SK-N-SH treated with all-trans-retinoic acid at 6 μM for 48 hours (cell line): ENCODE data around the gene CTCFL.

Source experiments
- ATAC-seq: fragments of 200-7000 bp; cut with Tn5 transposase; 3 replicates; pipeline ENCODE4 v1.9.1; 2020; ENCODE audit warnings: mild to moderate bottlenecking, moderate library complexity
- BACH2 ChIP-seq: fragments of 250-450 bp; sonication (Bioruptor Pico); IDR thresholded peaks from 2 replicates; pipeline ENCODE4 v1.9.0; 2021; ENCODE audit warnings: mild to moderate bottlenecking, borderline replicate concordance
- CREB5 ChIP-seq: fragments of 250-450 bp; sonication (Bioruptor Pico); IDR thresholded peaks from 2 replicates; pipeline ENCODE4 v1.5.1; 2020; ENCODE audit warnings: low read depth, mild to moderate bottlenecking, moderate library complexity
- CSDC2 ChIP-seq: fragments of 250-450 bp; sonication (Bioruptor Pico); IDR thresholded peaks from 2 replicates; pipeline ENCODE4 v1.5.0; 2020; ENCODE audit warnings: mild to moderate bottlenecking, moderate library complexity
- CSRNP3 ChIP-seq: fragments of 250-450 bp; sonication (Bioruptor Pico); IDR thresholded peaks from 2 replicates; pipeline ENCODE4 v1.5.1; 2021; ENCODE audit warnings: mild to moderate bottlenecking, moderate library complexity
- ESRRG ChIP-seq: fragments of 250-450 bp; sonication (Bioruptor Pico); IDR thresholded peaks from 2 replicates; pipeline ENCODE4 v1.6.1; 2021; ENCODE audit warnings: mild to moderate bottlenecking
- GLIS3 ChIP-seq: fragments of 250-450 bp; sonication (Bioruptor Pico); IDR thresholded peaks from 2 replicates; pipeline ENCODE4 v1.5.0; 2020; ENCODE audit warnings: mild to moderate bottlenecking, moderate library complexity
- ISL1 ChIP-seq: fragments of 250-450 bp; sonication (Bioruptor Pico); IDR thresholded peaks from 2 replicates; pipeline ENCODE4 v2.1.2; 2022; ENCODE audit warnings: mild to moderate bottlenecking, moderate library complexity
- OSR1 ChIP-seq: fragments of 250-450 bp; sonication (Bioruptor Pico); IDR thresholded peaks from 2 replicates; pipeline ENCODE4 v1.8.0; 2022; ENCODE audit warnings: moderate library complexity, mild to moderate bottlenecking, inconsistent platforms
- PATZ1 ChIP-seq: fragments of 250-450 bp; sonication (Bioruptor Pico); IDR thresholded peaks from 2 replicates; pipeline ENCODE4 v1.8.0; 2020; ENCODE audit warnings: mild to moderate bottlenecking, moderate library complexity, borderline replicate concordance
- POU6F1 ChIP-seq: fragments of 250-450 bp; sonication (Bioruptor Pico); IDR thresholded peaks from 2 replicates; pipeline ENCODE4 v1.8.0; 2021; ENCODE audit warnings: low read depth, mild to moderate bottlenecking, moderate library complexity, borderline replicate concordance
- PPARA ChIP-seq: fragments of 250-450 bp; sonication (Bioruptor Pico); IDR thresholded peaks from 2 replicates; pipeline ENCODE4 v1.5.0; 2020; ENCODE audit warnings: mild to moderate bottlenecking, borderline replicate concordance
- RARB ChIP-seq: fragments of 250-450 bp; sonication (Bioruptor Pico); IDR thresholded peaks from 2 replicates; pipeline ENCODE4 v1.8.0; 2021; ENCODE audit warnings: mild to moderate bottlenecking, moderate library complexity
- SNAI2 ChIP-seq: fragments of 250-450 bp; sonication (Bioruptor Pico); IDR thresholded peaks from 2 replicates; pipeline ENCODE4 v1.5.0; 2020; ENCODE audit warnings: mild to moderate bottlenecking, moderate library complexity
- TOX ChIP-seq: fragments of 250-450 bp; sonication (Bioruptor Pico); IDR thresholded peaks from 2 replicates; pipeline ENCODE4 v1.8.0; 2021; ENCODE audit warnings: mild to moderate bottlenecking, moderate library complexity, borderline replicate concordance
- TSHZ2 ChIP-seq: fragments of 250-450 bp; sonication (Bioruptor Pico); IDR thresholded peaks from 2 replicates; pipeline ENCODE4 v1.5.0; 2020; ENCODE audit warnings: mild to moderate bottlenecking, moderate library complexity
- ZC3H10 ChIP-seq: fragments of 250-450 bp; sonication (Bioruptor Pico); IDR thresholded peaks from 2 replicates; pipeline ENCODE4 v1.5.1; 2021; ENCODE audit warnings: mild to moderate bottlenecking, moderate library complexity
- ZFP30 ChIP-seq: fragments of 450-650 bp; formaldehyde crosslinking; IDR thresholded peaks from 2 replicates; pipeline ENCODE4 v1.5.0; 2022; ENCODE audit warnings: mild to moderate bottlenecking, moderate library complexity
- ZNF565 ChIP-seq: fragments of 450-650 bp; formaldehyde crosslinking; conservative IDR thresholded peaks from 2 replicates; pipeline ENCODE4 v1.5.0; 2020; ENCODE audit warnings: low read depth, mild to moderate bottlenecking, moderate library complexity
- ZNF70 ChIP-seq: fragments of 450-650 bp; formaldehyde crosslinking; IDR thresholded peaks from 2 replicates; pipeline ENCODE4 v1.5.0; 2020; ENCODE audit warnings: mild to moderate bottlenecking, moderate library complexity
- ZNF8 ChIP-seq: fragments of 450-650 bp; formaldehyde crosslinking; IDR thresholded peaks from 2 replicates; pipeline ENCODE4 v1.5.0; 2020; ENCODE audit warnings: mild to moderate bottlenecking, moderate library complexity

CTCFL gene

GRCh38 chr20:57508831-57509230, 16.1 kb downstream of the CTCFL start:
- TF ChIP-seq RARB (CRISPR knock-in tag) (no peak), PPARA (CRISPR knock-in tag) (no peak), ISL1 (CRISPR knock-in tag) (no peak), POU6F1 (CRISPR knock-in tag) (no peak), TOX (CRISPR knock-in tag) (no peak), BACH2 (CRISPR knock-in tag) (no peak), GLIS3 (CRISPR knock-in tag) (no peak), ZNF8 (CRISPR knock-in tag) (no peak), ZC3H10 (CRISPR knock-in tag) (no peak), SNAI2 (CRISPR knock-in tag) (no peak), ZFP30 (CRISPR knock-in tag) (no peak), ZNF70 (CRISPR knock-in tag) (no peak), CREB5 (CRISPR knock-in tag) (no peak), ZNF565 (no peak), PATZ1 (CRISPR knock-in tag) (no peak)
- no peak for ATAC-seq

GRCh38 chr20:57508381-57508780, 16.6 kb downstream of the CTCFL start:
- ATAC-seq: no peak

More at GRCh38 chr20:57508381-57508780, 16.6 kb downstream of the CTCFL start:
- TF ChIP-seq ZFP30 (CRISPR knock-in tag) (no peak), GLIS3 (CRISPR knock-in tag) (no peak), CSRNP3 (CRISPR knock-in tag) (no peak), ZC3H10 (CRISPR knock-in tag) (no peak), TOX (CRISPR knock-in tag) (no peak), BACH2 (CRISPR knock-in tag) (no peak), ZNF70 (CRISPR knock-in tag) (no peak), ISL1 (CRISPR knock-in tag) (no peak), TSHZ2 (CRISPR knock-in tag) (no peak), CSDC2 (CRISPR knock-in tag) (no peak), RARB (CRISPR knock-in tag) (no peak), POU6F1 (CRISPR knock-in tag) (no peak), ESRRG (CRISPR knock-in tag) (no peak), OSR1 (CRISPR knock-in tag) (no peak)
